PC-3 (cell line): ENCODE results near the gene SRCAP.

Experiments used
- EZH2 ChIP-seq: fragments of 300-600 bp; sonication (generic); IDR thresholded peaks from one replicate; pipeline ENCODE4 v1.6.1; 2017; ENCODE audit warnings: antibody characterized with exemption, mild to moderate bottlenecking, low read length; ENCODE audit not compliant: unreplicated experiment
- EZH2phosphoT487 ChIP-seq: fragments of 300-600 bp; sonication (generic); IDR thresholded peaks from 2 replicates; pipeline ENCODE4 v1.6.1; 2018; ENCODE audit warnings: mild to moderate bottlenecking, antibody characterized with exemption, low read length, borderline replicate concordance
- TF ChIP-seq, protein P1 (sequence below): fragments of 300-600 bp; sonication (generic); conservative IDR thresholded peaks from 2 replicates; pipeline ENCODE4 v1.5.1; 2017; ENCODE audit warnings: antibody characterized with exemption, low read depth, mild to moderate bottlenecking, low read length

DNA sequence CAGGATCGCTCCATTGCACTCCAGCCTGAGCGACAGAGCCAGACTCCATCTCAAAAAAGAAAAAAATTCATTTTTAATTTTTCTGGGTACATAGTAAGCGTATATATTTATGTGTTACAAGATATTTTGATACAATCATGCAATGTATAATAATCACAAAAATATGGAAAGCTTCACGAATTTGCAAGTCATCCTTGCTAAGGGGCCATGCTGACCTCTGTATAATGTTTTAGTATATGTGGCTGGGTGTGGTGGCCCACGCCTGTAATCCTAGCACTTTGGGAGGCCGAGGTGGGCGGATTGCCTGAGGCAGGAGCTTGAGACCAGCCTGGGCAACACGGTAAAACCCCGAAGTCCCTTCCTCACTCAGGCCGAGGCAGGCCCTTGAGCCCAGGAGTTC is 23.8 kb upstream of the SRCAP start:
- TF ChIP-seq, protein P1, sequence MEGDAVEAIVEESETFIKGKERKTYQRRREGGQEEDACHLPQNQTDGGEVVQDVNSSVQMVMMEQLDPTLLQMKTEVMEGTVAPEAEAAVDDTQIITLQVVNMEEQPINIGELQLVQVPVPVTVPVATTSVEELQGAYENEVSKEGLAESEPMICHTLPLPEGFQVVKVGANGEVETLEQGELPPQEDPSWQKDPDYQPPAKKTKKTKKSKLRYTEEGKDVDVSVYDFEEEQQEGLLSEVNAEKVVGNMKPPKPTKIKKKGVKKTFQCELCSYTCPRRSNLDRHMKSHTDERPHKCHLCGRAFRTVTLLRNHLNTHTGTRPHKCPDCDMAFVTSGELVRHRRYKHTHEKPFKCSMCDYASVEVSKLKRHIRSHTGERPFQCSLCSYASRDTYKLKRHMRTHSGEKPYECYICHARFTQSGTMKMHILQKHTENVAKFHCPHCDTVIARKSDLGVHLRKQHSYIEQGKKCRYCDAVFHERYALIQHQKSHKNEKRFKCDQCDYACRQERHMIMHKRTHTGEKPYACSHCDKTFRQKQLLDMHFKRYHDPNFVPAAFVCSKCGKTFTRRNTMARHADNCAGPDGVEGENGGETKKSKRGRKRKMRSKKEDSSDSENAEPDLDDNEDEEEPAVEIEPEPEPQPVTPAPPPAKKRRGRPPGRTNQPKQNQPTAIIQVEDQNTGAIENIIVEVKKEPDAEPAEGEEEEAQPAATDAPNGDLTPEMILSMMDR, result no peak
- TF ChIP-seq EZH2, result no peak
- no peak for TF ChIP-seq EZH2phosphoT487
